ENCODE data around the gene TRIM62. TPM values are rescaled to one million over a fixed set of nuclear protein-coding genes. Genes with fewer than 3 reads are reported as not detected.
A peak's percentile ranks its signal among the peaks of the same experiment; 100 is the strongest.

The TRIM62 gene
- total RNA-seq (2.1 and 2.5 TPM in 2 replicates), polyA plus RNA-seq (1.3 and 4.2 TPM in 2 replicates)

GRCh38 chr1:33181921-33182341 is at the start of gene TRIM62:
Gene TRIM62 (minus strand): TSS chr1:33182043. CDS start chr1:33181432, 611 bp downstream.
- under 1% methylated on average over 6 of the region's 35 CpGs for WGBS (ENCODE audit: low lambda C conversion rate, missing lambda C conversion rate)

GRCh38 chr1:33231166-33231565 is 49.3 kb upstream of the TRIM62 start:
- Histone ChIP-seq H3K36me3 (replicated peaks; ENCODE audit: insufficient read depth, low read depth) (no peaks in the 10 kb centered on the region), H3K4me2 (no peak overlapping the region), H3K27me3 (no peaks in the 10 kb centered on the region), H3K9me2 (replicated peaks; ENCODE audit: insufficient read depth) (no peaks in the 10 kb centered on the region), H4K20me1 (ENCODE audit: insufficient read depth, poor library complexity, severe bottlenecking) (no peaks in the 10 kb centered on the region), H3K27ac (no peak overlapping the region), H3K4me3 (no peak overlapping the region), H3K79me2 (no peaks in the 10 kb centered on the region), H2AFZ (no peak overlapping the region), H3K4me1 (ENCODE audit: insufficient read depth) (peaks cover 19% of the 10 kb centered on the region), H3K9me3 (ENCODE audit: low read depth) (no peaks in the 10 kb centered on the region)
- TF ChIP-seq EZH2phosphoT487 (IDR thresholded peaks at IDR 0.05; ENCODE audit: low read depth, severe bottlenecking, unreplicated experiment) (no peak), CTCF (IDR thresholded peaks at IDR 0.05; ENCODE audit: poor library complexity) (no peak), EZH2 (IDR thresholded peaks at IDR 0.05; ENCODE audit: borderline replicate concordance) (no peak)
- DNase-seq (ENCODE audit: low spot score), result no peak
- 83% methylated on average over 7 of the region's 7 CpGs for WGBS (ENCODE audit: low lambda C conversion rate, missing lambda C conversion rate)

More at GRCh38 chr1:33181921-33182341, at the start of gene TRIM62:
- DNase-seq (ENCODE audit: low spot score), result peak; percentile 96
- H3K9me3 ChIP-seq (ENCODE audit: low read depth), result no peaks in the 10 kb centered on the region
- H3K36me3 ChIP-seq (replicated peaks; ENCODE audit: insufficient read depth, low read depth), result no peaks in the 10 kb centered on the region
- no peak for TF ChIP-seq CTCF (IDR thresholded peaks at IDR 0.05; ENCODE audit: poor library complexity)
- H3K9me2 ChIP-seq (replicated peaks; ENCODE audit: insufficient read depth), result no peaks in the 10 kb centered on the region
- H3K4me2 ChIP-seq, result peak within 1 kb of the TSS; percentile 99
- H3K4me3 ChIP-seq, result peak within 1 kb of the TSS; percentile 60
- H2AFZ ChIP-seq, result peak within 1 kb of the TSS; percentile 97
- H4K20me1 ChIP-seq (ENCODE audit: insufficient read depth, poor library complexity, severe bottlenecking), result no peaks in the 10 kb centered on the region
- H3K79me2 ChIP-seq, result no peaks in the 10 kb centered on the region
- H3K4me1 ChIP-seq (ENCODE audit: insufficient read depth), result peaks cover 6% of the 10 kb centered on the region
- no peaks in the 10 kb centered on the region for H3K27me3 ChIP-seq
- peak within 1 kb of the TSS; percentile 58 for H3K27ac ChIP-seq

- Histone ChIP-seq H4K20me1 (ENCODE audit: insufficient read depth, poor library complexity, severe bottlenecking) (no peaks in the 10 kb centered on the region), H3K4me1 (ENCODE audit: insufficient read depth) (no peaks in the 10 kb centered on the region), H3K9me3 (ENCODE audit: low read depth) (no peaks in the 10 kb centered on the region), H3K27me3 (no peaks in the 10 kb centered on the region), H3K4me2 (peak overlapping the region; percentile 27), H2AFZ (no peak overlapping the region), H3K79me2 (no peaks in the 10 kb centered on the region), H3K36me3 (replicated peaks; ENCODE audit: insufficient read depth, low read depth) (no peaks in the 10 kb centered on the region), H3K9me2 (replicated peaks; ENCODE audit: insufficient read depth) (no peaks in the 10 kb centered on the region), H3K27ac (no peak overlapping the region), H3K4me3 (no peak overlapping the region)
- DNase-seq (ENCODE audit: low spot score), result peak; percentile 77
- TF ChIP-seq EZH2phosphoT487 (IDR thresholded peaks at IDR 0.05; ENCODE audit: low read depth, severe bottlenecking, unreplicated experiment), result no peak
- TF ChIP-seq CTCF (IDR thresholded peaks at IDR 0.05; ENCODE audit: poor library complexity), result no peak
- TF ChIP-seq EZH2 (IDR thresholded peaks at IDR 0.05; ENCODE audit: borderline replicate concordance), result no peak
- 50% methylated on average over 5 of the region's 5 CpGs for WGBS (ENCODE audit: low lambda C conversion rate, missing lambda C conversion rate)
Measured at GRCh38 chr1:33228935-33229487, 47.2 kb upstream of the TRIM62 start.

Data from hepatocyte (in vitro differentiated cells).